H9 (cell line): Measurements from ENCODE around the gene FBXL7. TPM values are rescaled to one million over a fixed set of nuclear protein-coding genes. Genes with fewer than 3 reads are reported as not detected.

ENCODE experiments used
- DNase-seq: peaks from one replicate; pipeline ENCODE4 v3.0.0-alpha.2; 2017
- H2AFZ ChIP-seq: one replicate; pipeline ENCODE4 v1.6.1; 2013; ENCODE audit warnings: mild to moderate bottlenecking, low read length, control low read depth, moderate library complexity
- H2AK5ac ChIP-seq: 2 replicates; pipeline ENCODE4 v1.6.1; 2013; ENCODE audit warnings: low read length, control low read depth, mixed read lengths; ENCODE audit not compliant: insufficient read length
- H2BK120ac ChIP-seq: one replicate; pipeline ENCODE4 v1.6.1; 2013; ENCODE audit warnings: low read depth, mild to moderate bottlenecking, low read length, control low read depth, inconsistent platforms; ENCODE audit not compliant: poor library complexity, severe bottlenecking
- H2BK12ac ChIP-seq: 2 replicates; pipeline ENCODE4 v1.6.1; 2013; ENCODE audit warnings: low read length, control low read depth, mixed read lengths, low read depth; ENCODE audit not compliant: insufficient read length
- H2BK15ac ChIP-seq: 2 replicates; pipeline ENCODE4 v1.6.1; 2013; ENCODE audit warnings: low read depth, low read length, control low read depth
- H2BK20ac ChIP-seq: one replicate; pipeline ENCODE4 v1.6.1; 2013; ENCODE audit warnings: low read depth, mild to moderate bottlenecking, low read length, control low read depth, inconsistent platforms; ENCODE audit not compliant: poor library complexity, severe bottlenecking
- H2BK5ac ChIP-seq: 2 replicates; pipeline ENCODE4 v1.6.1; 2013; ENCODE audit warnings: low read length, control low read depth, mixed read lengths; ENCODE audit not compliant: insufficient read length
- H3K14ac ChIP-seq: 2 replicates; pipeline ENCODE4 v1.6.1; 2013; ENCODE audit warnings: low read length, control low read depth; ENCODE audit not compliant: insufficient read depth
- H3K18ac ChIP-seq: 2 replicates; pipeline ENCODE4 v1.6.1; 2013; ENCODE audit warnings: low read depth, mild to moderate bottlenecking, mixed read lengths, low read length, control low read depth; ENCODE audit not compliant: insufficient read length
- H3K23ac ChIP-seq: 2 replicates; pipeline ENCODE4 v1.6.1; 2013; ENCODE audit warnings: low read length, control low read depth, mixed read lengths, low read depth; ENCODE audit not compliant: insufficient read length
- H3K23me2 ChIP-seq: 2 replicates; pipeline ENCODE4 v1.6.1; 2013; ENCODE audit warnings: low read depth, mild to moderate bottlenecking, mixed read lengths, low read length, control low read depth; ENCODE audit not compliant: insufficient read length, poor library complexity, severe bottlenecking
- H3K27ac ChIP-seq: 2 replicates; pipeline ENCODE4 v1.5.1; 2013; ENCODE audit warnings: low read length, control low read depth, mixed read lengths, low read depth; ENCODE audit not compliant: insufficient read length
- H3K27me3 ChIP-seq: 2 replicates; pipeline ENCODE4 v1.6.1; 2013; ENCODE audit warnings: low read length, control low read depth, inconsistent platforms; ENCODE audit not compliant: insufficient read depth
- H3K4ac ChIP-seq: 2 replicates; pipeline ENCODE4 v1.6.1; 2013; ENCODE audit warnings: low read depth, mild to moderate bottlenecking, control low read depth, inconsistent platforms, low read length, moderate library complexity
- H3K4me1 ChIP-seq: 2 replicates; pipeline ENCODE4 v1.6.1; 2013; ENCODE audit warnings: low read length, control low read depth, inconsistent platforms; ENCODE audit not compliant: insufficient read depth
- H3K4me2 ChIP-seq: 2 replicates; pipeline ENCODE4 v1.6.1; 2013; ENCODE audit warnings: low read length, control low read depth, mixed read lengths; ENCODE audit not compliant: insufficient read length, insufficient read depth
- H3K56ac ChIP-seq: 2 replicates; pipeline ENCODE4 v1.6.1; 2013; ENCODE audit warnings: low read depth, mild to moderate bottlenecking, mixed read lengths, low read length, control low read depth; ENCODE audit not compliant: insufficient read length
- H3K79me1 ChIP-seq: 2 replicates; pipeline ENCODE4 v1.6.1; 2013; ENCODE audit warnings: low read depth, mild to moderate bottlenecking, moderate library complexity, low read length, control low read depth, inconsistent platforms; ENCODE audit not compliant: insufficient read depth, poor library complexity, severe bottlenecking
- H3K79me2 ChIP-seq: 2 replicates; pipeline ENCODE4 v1.6.1; 2013; ENCODE audit warnings: low read length, control low read depth, inconsistent platforms; ENCODE audit not compliant: insufficient read depth
- H3K9ac ChIP-seq: 2 replicates; pipeline ENCODE4 v1.6.1; 2013; ENCODE audit warnings: low read length, control low read depth, mixed read lengths; ENCODE audit not compliant: insufficient read length; ENCODE audit errors: extremely low read depth
- H3K9me3 ChIP-seq: one replicate; pipeline ENCODE4 v1.6.1; 2013; ENCODE audit warnings: low read depth, low read length, inconsistent platforms; ENCODE audit not compliant: control insufficient read depth
- H3T11ph ChIP-seq: one replicate; pipeline ENCODE4 v1.6.1; 2013; ENCODE audit warnings: mild to moderate bottlenecking, low read length, control low read depth, inconsistent platforms
- H4K20me1 ChIP-seq: one replicate; pipeline ENCODE4 v1.6.1; 2013; ENCODE audit not compliant: control insufficient read depth, insufficient read length, insufficient read depth
- H4K5ac ChIP-seq: 2 replicates; pipeline ENCODE4 v1.6.1; 2013; ENCODE audit warnings: low read depth, mild to moderate bottlenecking, mixed read lengths, low read length, control low read depth; ENCODE audit not compliant: insufficient read length
- H4K8ac ChIP-seq: replicated peaks from 2 replicates; pipeline ENCODE4 v1.6.1; 2013; ENCODE audit warnings: low read length, control low read depth, mixed read lengths, low read depth; ENCODE audit not compliant: insufficient read length
- H4K91ac ChIP-seq: 2 replicates; pipeline ENCODE4 v1.6.1; 2013; ENCODE audit warnings: low read depth, mild to moderate bottlenecking, moderate library complexity, mixed read lengths, low read length, control low read depth; ENCODE audit not compliant: insufficient read length
- H3K27ac Mint-ChIP-seq, 3 experiments: 2 replicates in 2 of 3; 3 replicates in 1 of 3; pipeline ENCODE4 v1.8.0; 2020 to 2021; ENCODE audit warnings: mixed read lengths in 3 of 3, mild to moderate bottlenecking in 1 of 3, moderate library complexity in 1 of 3
- H3K27me3 Mint-ChIP-seq: 2 replicates; pipeline ENCODE4 v1.8.0; 2021; ENCODE audit warnings: low read depth, mild to moderate bottlenecking, moderate library complexity, mixed read lengths
- H3K36me3 Mint-ChIP-seq, 3 experiments: 2 replicates in 2 of 3; 3 replicates in 1 of 3; pipeline ENCODE4 v1.8.0; 2020 to 2021; ENCODE audit warnings: low read depth in 3 of 3, mixed read lengths in 3 of 3; ENCODE audit not compliant: insufficient read depth in 1 of 3
- H3K4me1 Mint-ChIP-seq, 2 experiments: 2 replicates each; pipeline ENCODE4 v1.8.0; 2020; ENCODE audit warnings: mixed read lengths in 2 of 2
- H3K4me3 Mint-ChIP-seq, 2 experiments: 2 replicates in 1 of 2; 3 replicates in 1 of 2; pipeline ENCODE4 v1.8.0; 2020 to 2021; ENCODE audit warnings: mild to moderate bottlenecking in 2 of 2, mixed read lengths in 2 of 2, moderate library complexity in 1 of 2
- H3K9me3 Mint-ChIP-seq, 2 experiments: 2 replicates in 1 of 2; 3 replicates in 1 of 2; pipeline ENCODE4 v1.8.0; 2020; ENCODE audit warnings: mild to moderate bottlenecking in 2 of 2, mixed read lengths in 2 of 2, moderate library complexity in 1 of 2
- WGBS: extraction: QIAGEN DNeasy Blood & Tissue Kit; methylation state at CpG from one replicate; pipeline ENCODE4 v1.1.7; 2013; ENCODE audit warnings: missing lambda C conversion rate, low lambda C conversion rate, mixed read lengths; ENCODE audit not compliant: insufficient read length; ENCODE audit errors: extremely low coverage; 5-methylcytosine and 5-hydroxymethylcytosine counted together
- total RNA-seq: library from RNA; stranded (reverse); gene quantifications from 2 replicates; pipeline ENCODE4 v1.2.1, GENCODE V29; 2021
- TF ChIP-seq, protein P1 (sequence below): fragments of 200-600 bp; sonication (generic); conservative IDR thresholded peaks from 3 replicates; pipeline ENCODE4 v1.8.0; 2021; ENCODE audit warnings: antibody characterized with exemption, mild to moderate bottlenecking

The FBXL7 gene
- total RNA-seq, 1 experiment from 2014 or later, result 14.6 TPM

DNA sequence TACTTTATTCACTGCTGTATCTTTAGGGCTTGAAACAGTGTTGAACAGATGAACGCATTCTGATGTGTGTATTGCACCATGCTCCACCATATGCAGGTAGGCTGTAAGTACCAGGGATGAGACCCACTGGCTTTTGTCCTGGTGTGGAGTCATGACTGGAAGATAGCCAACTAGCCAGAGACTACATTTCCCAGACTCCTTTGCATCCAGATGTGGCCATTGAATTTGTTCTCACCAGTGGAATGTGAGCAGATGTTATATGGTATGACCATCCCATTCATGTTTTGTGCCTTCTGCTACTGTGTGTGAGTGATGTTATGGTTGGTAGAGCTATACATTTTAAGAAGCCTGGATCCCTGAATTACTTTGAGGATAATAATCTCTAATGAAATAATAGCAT, 7.4 kb upstream of the FBXL7 start:
- no peak overlapping the region for H3K14ac ChIP-seq
- H3K4ac ChIP-seq, result no peak overlapping the region
- H3K79me1 ChIP-seq, result no peaks in the 10 kb centered on the region
- DNase-seq, result no peak
- no peaks in the 10 kb centered on the region for H4K20me1 ChIP-seq
- H4K8ac ChIP-seq, result no peak overlapping the region
- no peak overlapping the region for H3K9ac ChIP-seq
- WGBS, result no CpG with 5 or more reads among the region's 1 CpG
- H2BK15ac ChIP-seq, result no peak overlapping the region
- no peak overlapping the region for H3K4me2 ChIP-seq
- no peak overlapping the region for H2BK120ac ChIP-seq
- Mint-ChIP-seq H3K27ac (no peak overlapping the region), H3K36me3 (no peaks in the 10 kb centered on the region), H3K4me1 (0 out of 4 replicates have a peak, but pooled peaks cover 0 to 3% of the 10 kb centered on the region in 2 experiments), H3K27me3 (peaks cover 5% of the 10 kb centered on the region), H3K9me3 (no peaks in the 10 kb centered on the region), H3K4me3 (no peak overlapping the region)
- H3K18ac ChIP-seq, result no peak overlapping the region
- H3K79me2 ChIP-seq, result no peaks in the 10 kb centered on the region
- no peak overlapping the region for H3K27ac ChIP-seq
- H3K27me3 ChIP-seq, result no peaks in the 10 kb centered on the region
- H3K9me3 ChIP-seq, result no peaks in the 10 kb centered on the region
- no peak overlapping the region for H2AK5ac ChIP-seq
- no peak overlapping the region for H4K5ac ChIP-seq
- TF ChIP-seq, protein P1, sequence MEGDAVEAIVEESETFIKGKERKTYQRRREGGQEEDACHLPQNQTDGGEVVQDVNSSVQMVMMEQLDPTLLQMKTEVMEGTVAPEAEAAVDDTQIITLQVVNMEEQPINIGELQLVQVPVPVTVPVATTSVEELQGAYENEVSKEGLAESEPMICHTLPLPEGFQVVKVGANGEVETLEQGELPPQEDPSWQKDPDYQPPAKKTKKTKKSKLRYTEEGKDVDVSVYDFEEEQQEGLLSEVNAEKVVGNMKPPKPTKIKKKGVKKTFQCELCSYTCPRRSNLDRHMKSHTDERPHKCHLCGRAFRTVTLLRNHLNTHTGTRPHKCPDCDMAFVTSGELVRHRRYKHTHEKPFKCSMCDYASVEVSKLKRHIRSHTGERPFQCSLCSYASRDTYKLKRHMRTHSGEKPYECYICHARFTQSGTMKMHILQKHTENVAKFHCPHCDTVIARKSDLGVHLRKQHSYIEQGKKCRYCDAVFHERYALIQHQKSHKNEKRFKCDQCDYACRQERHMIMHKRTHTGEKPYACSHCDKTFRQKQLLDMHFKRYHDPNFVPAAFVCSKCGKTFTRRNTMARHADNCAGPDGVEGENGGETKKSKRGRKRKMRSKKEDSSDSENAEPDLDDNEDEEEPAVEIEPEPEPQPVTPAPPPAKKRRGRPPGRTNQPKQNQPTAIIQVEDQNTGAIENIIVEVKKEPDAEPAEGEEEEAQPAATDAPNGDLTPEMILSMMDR, result no peak
- H3K56ac ChIP-seq, result no peak overlapping the region
- no peak overlapping the region for H2BK12ac ChIP-seq
- no peak overlapping the region for H2AFZ ChIP-seq
- H3K23me2 ChIP-seq, result no peaks in the 10 kb centered on the region
- no peak overlapping the region for H2BK20ac ChIP-seq
- no peak overlapping the region for H3K23ac ChIP-seq
- H3T11ph ChIP-seq, result no peak overlapping the region
- H3K4me1 ChIP-seq, result no peaks in the 10 kb centered on the region
- H2BK5ac ChIP-seq, result no peak overlapping the region
- no peak overlapping the region for H4K91ac ChIP-seq
